ENCODE results near the gene ZC2HC1C. TPM values are rescaled to one million over a fixed set of nuclear protein-coding genes. Genes with fewer than 3 reads are reported as not detected.

ZC2HC1C gene
- 1 to 10 TPM; 5.6 to 6.7 TPM for total RNA-seq
- polyA plus RNA-seq: 1 to 10 TPM; 2.7 to 7.6 TPM
- long read RNA-seq, donor 1, full-length matches to known transcripts: 2 of 77 reads
- long read RNA-seq, donor 1, partial matches to known transcripts: 75 of 77 reads
- long read RNA-seq, donor 1, other reads (novel, unspliced or antisense): 0 of 77 reads
- long read RNA-seq, donor 2: 0 reads
- long read RNA-seq, donor 3: 0 reads
- long read RNA-seq, donor 4, partial matches to known transcripts: 0 of 1 reads
- long read RNA-seq, donor 4, other reads (novel, unspliced or antisense): 0 of 1 reads
- long read RNA-seq, donor 5: 0 reads

- Histone ChIP-seq H3K9ac (ENCODE audit: insufficient read depth in 1 of 2, low read length in 2 of 2) (peak within 1 kb of the TSS; percentile 59 to 75), H3K27me3 (ENCODE audit: control insufficient read depth in 3 of 3, insufficient read depth in 3 of 3, low read length in 2 of 3) (no peaks in the 10 kb centered on the region), H3K4me1 (ENCODE audit: control insufficient read depth in 5 of 5, insufficient read depth in 5 of 5, low read length in 5 of 5) (peaks cover 0 to 18% (median 3%) of the 10 kb centered on the region in 5 donors), H3K9me3 (ENCODE audit: control insufficient read depth in 4 of 4, insufficient read depth in 3 of 4, low read length in 3 of 4) (no peaks in the 10 kb centered on the region), H3K4me3 (peak within 1 kb of the TSS; percentile 45), H3K27ac (ENCODE audit: low read depth in 1 of 2, low read length in 1 of 2) (peak within 1 kb of the TSS; percentile 88 to 93), H3K36me3 (ENCODE audit: control insufficient read depth in 4 of 4, insufficient read depth in 4 of 4, low read length in 4 of 4) (no peaks in the 10 kb centered on the region)
- no peak for TF ChIP-seq CTCF (IDR thresholded peaks at IDR 0.05; ENCODE audit: control extremely low read depth, extremely low read depth)
- DNase-seq (peak; percentile 95 to 96 (median 95)), ATAC-seq (ENCODE audit: insufficient read depth, low FRiP score) (peak; percentile 96)
- WGBS, 2 donors: 3 to 5% methylated on average over 58 of the region's 58 CpGs
Measured at GRCh38 chr14:75069121-75069810, at the start of gene ZC2HC1C. ZC2HC1C (plus strand) TSS chr14:75069641; CDS start chr14:75070574, 933 bp downstream.

GRCh38 chr14:75022655-75023054 lies 46.8 kb upstream of the ZC2HC1C start:
- Histone ChIP-seq H3K4me3 (no peak overlapping the region), H3K36me3 (ENCODE audit: control insufficient read depth in 4 of 4, insufficient read depth in 4 of 4, low read length in 4 of 4) (peaks cover 11 to 47% (median 17%) of the 10 kb centered on the region in 4 donors), H3K27me3 (ENCODE audit: control insufficient read depth in 3 of 3, insufficient read depth in 3 of 3, low read length in 2 of 3) (no peaks in the 10 kb centered on the region), H3K9ac (ENCODE audit: insufficient read depth in 1 of 2, low read length in 2 of 2) (no peak overlapping the region), H3K4me1 (ENCODE audit: control insufficient read depth in 5 of 5, insufficient read depth in 5 of 5, low read length in 5 of 5) (no peaks in the 10 kb centered on the region), H3K9me3 (ENCODE audit: control insufficient read depth in 4 of 4, insufficient read depth in 3 of 4, low read length in 3 of 4) (no peaks in the 10 kb centered on the region), H3K27ac (ENCODE audit: low read depth in 1 of 2, low read length in 1 of 2) (no peak overlapping the region)
- DNase-seq (peak in 2 of 3 donors; percentile 22 to 28), ATAC-seq (ENCODE audit: insufficient read depth, low FRiP score) (no peak)
- no peak for TF ChIP-seq CTCF (IDR thresholded peaks at IDR 0.05; ENCODE audit: control extremely low read depth, extremely low read depth)
- WGBS, 2 donors: 77 to 86% methylated on average over 8 of the region's 8 CpGs

GRCh38 chr14:75023108-75023507 lies 46.3 kb upstream of the ZC2HC1C start:
- WGBS, 2 donors: 89 to 94% methylated on average over 1 of the region's 1 CpG
- H3K4me1 ChIP-seq (ENCODE audit: control insufficient read depth in 5 of 5, insufficient read depth in 5 of 5, low read length in 5 of 5): no peaks in the 10 kb centered on the region
- no peak overlapping the region for H3K4me3 ChIP-seq
- no peak for ATAC-seq (ENCODE audit: insufficient read depth, low FRiP score)
- H3K27ac ChIP-seq (ENCODE audit: low read depth in 1 of 2, low read length in 1 of 2): no peak overlapping the region
- H3K9ac ChIP-seq (ENCODE audit: insufficient read depth in 1 of 2, low read length in 2 of 2): no peak overlapping the region
- H3K27me3 ChIP-seq (ENCODE audit: control insufficient read depth in 3 of 3, insufficient read depth in 3 of 3, low read length in 2 of 3): no peaks in the 10 kb centered on the region
- TF ChIP-seq CTCF (IDR thresholded peaks at IDR 0.05; ENCODE audit: control extremely low read depth, extremely low read depth): no peak
- DNase-seq: no peak
- H3K9me3 ChIP-seq (ENCODE audit: control insufficient read depth in 4 of 4, insufficient read depth in 3 of 4, low read length in 3 of 4): no peaks in the 10 kb centered on the region
- H3K36me3 ChIP-seq (ENCODE audit: control insufficient read depth in 4 of 4, insufficient read depth in 4 of 4, low read length in 4 of 4): peaks cover 10 to 50% (median 16%) of the 10 kb centered on the region in 4 donors

Measured in lung (tissue), 16 donors.